Immature natural killer cell (primary cell): Measurements from ENCODE around the gene MPRIP. TPM values are rescaled to one million over a fixed set of nuclear protein-coding genes. Genes with fewer than 3 reads are reported as not detected.

Experiments
- DNase-seq, 3 donors: peaks; one replicate each; pipeline ENCODE4 v3.0.0; 2022; ENCODE audit warnings: mixed read lengths in 1 of 3
- H3K27ac Mint-ChIP-seq, 6 donors: one replicate each; pipeline ENCODE4 v1.8.0; 2020; ENCODE audit warnings: mixed read lengths in 6 of 6, mild to moderate bottlenecking in 5 of 6, inconsistent platforms in 4 of 6, moderate library complexity in 3 of 6
- H3K27me3 Mint-ChIP-seq, 3 donors: one replicate each; pipeline ENCODE4 v1.8.0; 2020 to 2021; ENCODE audit warnings: low read depth in 3 of 3, mild to moderate bottlenecking in 3 of 3, mixed read lengths in 3 of 3, moderate library complexity in 3 of 3, inconsistent platforms in 1 of 3
- H3K36me3 Mint-ChIP-seq, 3 donors: one replicate each; pipeline ENCODE4 v1.8.0; 2020; ENCODE audit warnings: mixed read lengths in 3 of 3, inconsistent platforms in 2 of 3, mild to moderate bottlenecking in 2 of 3
- H3K4me1 Mint-ChIP-seq, 2 donors: one replicate each; pipeline ENCODE4 v1.8.0; 2020; ENCODE audit warnings: inconsistent platforms in 2 of 2, mild to moderate bottlenecking in 2 of 2, mixed read lengths in 2 of 2, moderate library complexity in 1 of 2
- H3K4me3 Mint-ChIP-seq, 5 donors: one replicate each; pipeline ENCODE4 v1.8.0; 2020; ENCODE audit warnings: mild to moderate bottlenecking in 5 of 5, mixed read lengths in 5 of 5, inconsistent platforms in 3 of 5, moderate library complexity in 3 of 5
- H3K9me3 Mint-ChIP-seq, 6 donors: one replicate each; pipeline ENCODE4 v1.8.0; 2020; ENCODE audit warnings: mild to moderate bottlenecking in 6 of 6, mixed read lengths in 6 of 6, inconsistent platforms in 4 of 6, moderate library complexity in 3 of 6
- polyA plus RNA-seq, 3 donors: library from polyadenylated mRNA; unstranded; fragments of 300-500 nt; fragmentation: Illumina TruSeq; gene quantifications; one replicate each; pipeline ENCODE4 v1.2.3, GENCODE V29; 2021

The MPRIP gene
- polyA plus RNA-seq, 3 donors from 2014 or later, result 1.2 to 15.1 (median 4.2) TPM

DNA sequence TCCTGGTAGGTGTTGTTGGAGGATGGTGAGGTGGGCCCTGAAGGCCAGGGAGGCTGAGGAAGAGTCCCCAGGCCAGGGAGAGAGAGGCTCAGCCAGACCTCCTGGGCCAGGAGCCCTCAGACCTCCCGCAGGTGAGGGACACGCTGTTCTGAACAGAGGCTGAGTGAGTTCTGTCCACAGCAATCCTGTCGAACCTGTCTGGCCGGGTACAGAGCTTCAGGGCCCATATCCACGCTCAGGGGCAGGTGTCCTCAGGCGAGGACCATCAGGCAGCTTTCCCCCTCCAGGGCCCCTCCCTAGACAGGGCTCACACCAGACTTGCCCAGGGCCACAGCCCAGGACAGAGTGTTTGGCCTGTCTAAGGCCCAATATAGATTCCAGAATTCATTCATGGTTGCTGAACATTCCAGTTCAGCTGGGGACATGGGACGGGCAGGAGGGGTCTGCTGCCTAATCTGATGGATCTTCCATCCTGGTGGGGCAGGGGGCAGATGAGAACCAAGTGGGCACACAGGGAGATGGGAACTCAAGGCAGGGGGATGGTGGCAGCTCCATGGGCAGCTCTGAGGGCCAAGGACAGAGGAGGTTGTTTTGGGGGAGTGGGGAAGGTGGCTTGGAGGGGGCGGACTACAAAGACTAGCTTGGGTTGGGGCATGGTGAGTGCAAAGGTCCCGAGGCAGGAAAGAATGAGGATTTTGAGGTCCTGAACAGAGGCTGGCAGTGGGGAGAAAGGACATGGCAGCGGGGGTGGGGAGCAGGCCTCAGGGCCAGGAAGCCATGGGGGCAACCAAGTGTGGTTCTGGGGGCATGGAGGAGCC, 23.4 kb upstream of the MPRIP start:
- Mint-ChIP-seq H3K36me3 (no peaks in the 10 kb centered on the region), H3K27me3 (peaks cover 0 to 1% (median 0%) of the 10 kb centered on the region in 3 donors), H3K27ac (no peak overlapping the region), H3K4me1 (peaks cover 12 to 15% of the 10 kb centered on the region in 2 donors), H3K4me3 (no peak overlapping the region), H3K9me3 (peaks cover 0 to 3% (median 0%) of the 10 kb centered on the region in 6 donors)
- no peak for DNase-seq

GRCh38 chr17:17019430-17019762, 22.9 kb upstream of the MPRIP start:
- Mint-ChIP-seq H3K9me3 (peaks cover 0 to 3% (median 0%) of the 10 kb centered on the region in 6 donors), H3K27me3 (peaks cover 0 to 1% (median 0%) of the 10 kb centered on the region in 3 donors), H3K4me3 (no peak overlapping the region), H3K36me3 (no peaks in the 10 kb centered on the region), H3K27ac (no peak overlapping the region), H3K4me1 (peaks cover 12 to 15% of the 10 kb centered on the region in 2 donors)
- DNase-seq, result no peak

GRCh38 chr17:17019891-17020456, 22.3 kb upstream of the MPRIP start:
- Mint-ChIP-seq H3K27ac (no peak overlapping the region), H3K27me3 (peaks cover 0 to 1% (median 0%) of the 10 kb centered on the region in 3 donors), H3K36me3 (no peaks in the 10 kb centered on the region), H3K4me3 (no peak overlapping the region), H3K9me3 (peaks cover 0 to 3% (median 0%) of the 10 kb centered on the region in 6 donors), H3K4me1 (peaks cover 12 to 15% of the 10 kb centered on the region in 2 donors)
- no peak for DNase-seq

GRCh38 chr17:17020821-17021193, 21.4 kb upstream of the MPRIP start:
- H3K27ac Mint-ChIP-seq, result no peak overlapping the region
- no peak for DNase-seq
- H3K4me3 Mint-ChIP-seq, result no peak overlapping the region
- H3K9me3 Mint-ChIP-seq, result peaks cover 0 to 3% (median 0%) of the 10 kb centered on the region in 6 donors
- H3K4me1 Mint-ChIP-seq, result peaks cover 8 to 10% of the 10 kb centered on the region in 2 donors
- no peaks in the 10 kb centered on the region for H3K36me3 Mint-ChIP-seq
- H3K27me3 Mint-ChIP-seq, result peaks cover 0 to 1% (median 0%) of the 10 kb centered on the region in 3 donors

GRCh38 chr17:17021194-17021863, 20.9 kb upstream of the MPRIP start:
- H3K4me3 Mint-ChIP-seq, result no peak overlapping the region
- peaks cover 0 to 1% (median 0%) of the 10 kb centered on the region in 3 donors for H3K27me3 Mint-ChIP-seq
- H3K4me1 Mint-ChIP-seq, result peaks cover 5% of the 10 kb centered on the region in 2 donors
- no peak overlapping the region for H3K27ac Mint-ChIP-seq
- no peaks in the 10 kb centered on the region for H3K36me3 Mint-ChIP-seq
- no peak for DNase-seq
- H3K9me3 Mint-ChIP-seq, result peaks cover 0 to 3% (median 0%) of the 10 kb centered on the region in 6 donors

DNA sequence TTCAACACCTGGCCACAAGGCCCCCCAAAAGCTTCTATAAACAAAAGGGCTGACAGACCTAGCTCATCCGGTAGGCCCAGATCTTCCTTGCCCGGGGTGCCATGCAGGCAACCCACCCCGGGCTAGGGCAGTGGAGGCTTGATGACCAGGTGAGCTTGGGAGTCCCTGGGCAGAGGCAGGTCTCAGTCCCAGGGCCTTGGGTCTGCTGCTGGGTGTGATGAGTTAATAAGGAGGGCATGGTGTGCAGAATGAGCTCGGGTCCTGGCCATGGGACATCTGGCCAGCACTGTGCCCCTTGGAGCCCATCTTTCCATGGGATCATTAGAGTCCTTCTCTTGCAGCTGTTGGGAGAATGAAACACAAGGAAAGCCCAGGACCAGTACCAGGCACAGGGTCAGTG, 20.2 kb upstream of the MPRIP start:
- Mint-ChIP-seq H3K27me3 (peaks cover 0 to 1% (median 0%) of the 10 kb centered on the region in 3 donors), H3K27ac (no peak overlapping the region), H3K4me1 (no peaks in the 10 kb centered on the region), H3K36me3 (no peaks in the 10 kb centered on the region), H3K9me3 (no peaks in the 10 kb centered on the region), H3K4me3 (no peak overlapping the region)
- no peak for DNase-seq

- no peak for DNase-seq
- Mint-ChIP-seq H3K9me3 (no peaks in the 10 kb centered on the region), H3K36me3 (no peaks in the 10 kb centered on the region), H3K4me3 (no peak overlapping the region), H3K4me1 (no peaks in the 10 kb centered on the region), H3K27ac (no peak overlapping the region), H3K27me3 (peaks cover 0 to 1% (median 0%) of the 10 kb centered on the region in 3 donors)
Observed at GRCh38 chr17:17022456-17022855, 19.8 kb upstream of the MPRIP start.

DNA sequence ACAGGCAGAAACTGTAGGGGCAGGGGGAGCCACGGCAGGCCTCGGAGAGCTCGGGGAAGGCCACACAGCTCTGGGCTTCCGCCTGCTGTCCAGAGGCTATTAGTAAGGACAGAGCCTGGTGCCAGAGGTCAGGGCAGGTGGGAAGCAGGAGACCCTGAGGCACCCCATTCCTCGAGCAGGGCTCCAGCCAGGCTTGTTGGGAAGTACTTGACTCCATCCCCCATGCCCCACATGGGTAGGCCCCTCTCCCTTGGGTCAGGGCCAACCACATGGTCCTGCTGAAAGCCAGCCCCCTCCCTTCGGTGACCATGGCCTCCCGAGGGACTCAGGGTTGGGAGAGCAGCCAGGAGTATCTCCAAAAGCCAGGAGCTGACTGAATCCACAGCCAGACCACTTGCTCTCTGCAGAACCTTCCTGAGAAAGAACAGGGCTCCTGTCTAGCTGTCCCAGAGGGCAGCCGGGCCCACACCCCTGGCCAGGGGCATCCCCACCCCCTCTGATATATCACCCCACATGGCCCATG, 17.4 kb upstream of the MPRIP start:
- H3K36me3 Mint-ChIP-seq, result no peaks in the 10 kb centered on the region
- no peaks in the 10 kb centered on the region for H3K9me3 Mint-ChIP-seq
- DNase-seq, result no peak
- peaks cover 0 to 4% (median 0%) of the 10 kb centered on the region in 3 donors for H3K27me3 Mint-ChIP-seq
- H3K4me1 Mint-ChIP-seq, result no peaks in the 10 kb centered on the region
- no peak overlapping the region for H3K4me3 Mint-ChIP-seq
- H3K27ac Mint-ChIP-seq, result no peak overlapping the region

- no peaks in the 10 kb centered on the region for H3K36me3 Mint-ChIP-seq
- DNase-seq, result no peak
- no peaks in the 10 kb centered on the region for H3K9me3 Mint-ChIP-seq
- peaks cover 0 to 4% (median 0%) of the 10 kb centered on the region in 3 donors for H3K27me3 Mint-ChIP-seq
- H3K4me3 Mint-ChIP-seq, result no peak overlapping the region
- H3K27ac Mint-ChIP-seq, result no peak overlapping the region
- H3K4me1 Mint-ChIP-seq, result no peaks in the 10 kb centered on the region
Observed at GRCh38 chr17:17025621-17026020, 16.6 kb upstream of the MPRIP start.

GRCh38 chr17:17026163-17026562, 16.1 kb upstream of the MPRIP start:
- Mint-ChIP-seq H3K4me1 (no peaks in the 10 kb centered on the region), H3K9me3 (no peaks in the 10 kb centered on the region), H3K36me3 (no peaks in the 10 kb centered on the region), H3K27ac (no peak overlapping the region), H3K27me3 (peaks cover 0 to 4% (median 0%) of the 10 kb centered on the region in 3 donors), H3K4me3 (no peak overlapping the region)
- no peak for DNase-seq

DNA sequence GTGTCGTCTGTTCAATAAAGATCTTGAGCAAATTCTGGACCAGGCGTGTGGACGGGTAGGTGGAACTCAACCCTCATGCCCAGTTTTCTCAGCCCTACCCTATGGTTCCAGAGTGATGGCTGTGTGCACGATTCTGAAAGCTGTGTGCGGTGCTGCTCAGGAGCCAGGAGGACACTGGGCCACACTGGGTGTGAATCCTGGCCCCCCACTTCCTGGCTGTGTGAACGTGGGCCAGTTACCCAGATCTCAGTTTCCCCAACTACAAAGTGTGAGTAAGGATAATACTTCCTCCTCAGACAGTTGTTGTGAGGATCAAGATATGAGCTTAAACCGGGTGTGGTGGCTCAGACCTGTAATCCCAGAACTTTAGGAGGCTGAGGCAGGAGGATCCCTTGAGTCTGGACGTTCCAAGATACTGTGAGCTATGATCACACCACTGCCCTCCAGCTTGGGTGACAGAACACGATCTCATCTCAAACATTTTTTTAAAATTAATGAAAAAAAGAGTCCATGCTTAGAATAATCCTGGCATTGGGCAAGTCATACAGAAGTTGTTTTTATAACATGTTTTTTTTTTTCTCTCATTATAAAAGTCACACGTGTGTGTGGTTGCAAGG, 14.7 kb upstream of the MPRIP start:
- H3K9me3 Mint-ChIP-seq, result no peaks in the 10 kb centered on the region
- no peaks in the 10 kb centered on the region for H3K4me1 Mint-ChIP-seq
- no peak overlapping the region for H3K27ac Mint-ChIP-seq
- H3K36me3 Mint-ChIP-seq, result no peaks in the 10 kb centered on the region
- peaks cover 0 to 4% (median 0%) of the 10 kb centered on the region in 3 donors for H3K27me3 Mint-ChIP-seq
- no peak overlapping the region for H3K4me3 Mint-ChIP-seq
- no peak for DNase-seq

DNA sequence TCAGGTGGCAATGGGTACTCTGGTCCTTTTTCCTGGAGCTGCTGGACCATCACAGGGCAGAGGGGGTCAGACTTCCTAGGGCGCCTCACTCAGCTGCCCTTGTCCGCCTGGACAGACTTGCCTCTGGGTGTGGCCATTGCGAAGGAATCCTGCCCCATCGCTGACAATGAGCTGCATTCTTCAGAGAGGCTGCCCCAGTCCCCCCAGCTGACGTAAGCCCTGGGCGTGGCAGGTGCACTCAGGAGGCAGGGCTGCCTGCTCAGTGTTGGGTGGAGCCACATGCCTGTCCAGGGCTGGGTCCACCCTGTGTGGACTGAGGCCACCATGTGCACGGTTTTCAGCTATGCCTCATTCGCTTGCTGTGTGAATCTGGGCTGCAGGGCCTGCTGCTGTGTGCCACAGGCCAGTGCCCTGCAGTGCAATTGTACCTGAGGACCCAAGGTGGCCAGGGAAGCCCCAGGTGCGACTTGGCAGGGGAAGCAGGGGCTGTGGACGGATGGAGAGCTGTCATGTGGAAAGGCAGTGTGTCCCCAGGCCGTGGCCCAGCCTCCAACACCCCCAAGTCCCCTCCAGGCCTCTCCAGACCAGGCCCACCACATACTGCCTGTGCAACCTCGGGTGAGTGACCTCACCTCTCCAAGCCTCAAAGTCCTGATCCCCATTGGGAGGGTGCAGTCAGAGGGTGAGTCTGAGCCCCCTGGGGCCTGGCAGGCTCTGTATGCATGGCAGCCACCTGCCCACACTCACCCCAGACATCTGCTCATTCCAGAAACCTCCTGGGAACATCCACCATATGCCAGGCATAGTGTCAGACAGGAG, 14.0 kb upstream of the MPRIP start:
- Mint-ChIP-seq H3K27ac (no peak overlapping the region), H3K9me3 (no peaks in the 10 kb centered on the region), H3K36me3 (no peaks in the 10 kb centered on the region), H3K27me3 (peaks cover 0 to 4% (median 0%) of the 10 kb centered on the region in 3 donors), H3K4me3 (no peak overlapping the region), H3K4me1 (no peaks in the 10 kb centered on the region)
- no peak for DNase-seq

DNA sequence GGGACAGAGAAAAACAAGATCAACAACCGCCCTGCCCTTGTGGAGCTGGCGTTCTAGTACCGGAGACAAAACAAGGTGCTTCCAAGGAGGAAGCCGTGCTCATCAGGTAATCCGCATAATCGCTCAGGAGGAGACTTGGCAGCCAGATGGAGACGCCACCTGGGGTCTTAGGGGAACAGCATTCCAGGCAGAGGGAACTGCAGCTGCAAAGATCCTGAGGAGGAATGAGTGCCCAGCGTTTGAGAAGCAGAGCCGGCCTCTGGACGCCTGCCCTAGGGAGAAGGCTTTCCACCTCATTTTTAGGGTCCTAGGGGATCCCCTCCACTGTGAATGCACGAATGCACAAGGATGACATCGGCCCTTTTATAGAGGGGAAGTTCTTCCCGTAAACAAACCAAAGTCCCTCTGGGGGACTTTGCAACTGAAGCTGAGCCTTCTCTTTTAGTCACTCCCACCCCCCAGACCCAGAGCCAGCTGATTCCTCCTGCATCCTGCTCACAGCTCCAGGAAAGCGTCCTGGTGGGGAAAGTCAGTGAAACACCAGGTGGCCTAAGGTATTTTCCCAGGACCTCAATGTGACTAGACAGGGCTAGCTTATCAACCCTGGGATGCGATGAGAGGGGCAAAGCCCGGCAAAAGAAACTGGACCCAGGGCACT, 13.2 kb upstream of the MPRIP start:
- Mint-ChIP-seq H3K36me3 (no peaks in the 10 kb centered on the region), H3K4me1 (no peaks in the 10 kb centered on the region), H3K4me3 (no peak overlapping the region), H3K27me3 (peaks cover 0 to 4% (median 0%) of the 10 kb centered on the region in 3 donors), H3K9me3 (no peaks in the 10 kb centered on the region), H3K27ac (no peak overlapping the region)
- DNase-seq, result no peak
